Measurements from ENCODE around the gene LIN52. TPM values are rescaled to one million over a fixed set of nuclear protein-coding genes. Genes with fewer than 3 reads are reported as not detected.

Gene LIN52
- total and polyA plus RNA-seq, 9 of the 15 experiments (the other 6 are each of a cell fraction or from before 2014, with no cell fraction given) = 4.6 to 11.8 (median 9.2) TPM

DNA sequence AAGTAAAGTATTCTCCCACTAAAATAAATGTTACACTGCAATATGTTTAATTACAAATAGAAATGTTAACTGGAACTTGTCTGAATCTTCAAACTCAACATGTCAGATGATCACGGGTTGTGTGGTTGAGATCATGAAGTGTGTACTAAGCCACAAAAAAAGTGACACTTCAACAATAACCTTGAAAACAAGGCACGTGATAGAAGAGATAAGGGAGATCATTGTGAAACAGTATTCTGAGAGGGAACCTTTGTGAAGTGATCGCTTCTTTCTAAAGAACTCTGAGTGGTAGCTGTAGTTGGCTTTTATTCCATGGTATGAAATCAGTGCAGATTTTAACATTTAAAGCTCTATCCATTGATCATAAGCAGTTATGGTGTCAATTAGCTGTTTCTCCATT is 60.0 kb downstream of the LIN52 start:
- no TSS peak for BruUV-seq (replicated peaks)
- TF ChIP-seq, protein P1, sequence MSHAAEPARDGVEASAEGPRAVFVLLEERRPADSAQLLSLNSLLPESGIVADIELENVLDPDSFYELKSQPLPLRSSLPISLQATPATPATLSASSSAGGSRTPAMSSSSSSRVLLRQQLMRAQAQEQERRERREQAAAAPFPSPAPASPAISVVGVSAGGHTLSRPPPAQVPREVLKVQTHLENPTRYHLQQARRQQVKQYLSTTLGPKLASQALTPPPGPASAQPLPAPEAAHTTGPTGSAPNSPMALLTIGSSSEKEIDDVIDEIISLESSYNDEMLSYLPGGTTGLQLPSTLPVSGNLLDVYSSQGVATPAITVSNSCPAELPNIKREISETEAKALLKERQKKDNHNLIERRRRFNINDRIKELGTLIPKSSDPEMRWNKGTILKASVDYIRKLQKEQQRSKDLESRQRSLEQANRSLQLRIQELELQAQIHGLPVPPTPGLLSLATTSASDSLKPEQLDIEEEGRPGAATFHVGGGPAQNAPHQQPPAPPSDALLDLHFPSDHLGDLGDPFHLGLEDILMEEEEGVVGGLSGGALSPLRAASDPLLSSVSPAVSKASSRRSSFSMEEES (CRISPR knock-in tag; IDR thresholded peaks at IDR 0.05) = peak; percentile 56
- TF ChIP-seq ZNF77 (CRISPR knock-in tag; IDR thresholded peaks at IDR 0.05) (no peak), RAD51 (IDR thresholded peaks at IDR 0.05; ENCODE audit: borderline replicate concordance, low read depth) (peak; percentile 33; the same call in 1 of the 2 replicates), XRCC4 (IDR thresholded peaks at IDR 0.05; ENCODE audit: extremely low read depth, insufficient read depth, insufficient read length) (no peak), SP2 (IDR thresholded peaks at IDR 0.05; ENCODE audit: extremely low read depth, low read depth, low read length, poor library complexity, severe bottlenecking) (no peak), BHLHE40 (IDR thresholded peaks at IDR 0.05; ENCODE audit: low read length) (peak; percentile 81), CBX3 (IDR thresholded peaks at IDR 0.05; ENCODE audit: borderline replicate concordance in 1 of 2, low read length in 2 of 2) (no peak), SOX6 (IDR thresholded peaks at IDR 0.05) (peak; percentile 90), TAL1 (IDR thresholded peaks at IDR 0.05) (no peak), JUN (IDR thresholded peaks at IDR 0.05; ENCODE audit: borderline replicate concordance, low read depth, low read length) (no peak), JUN (CRISPR knock-in tag; IDR thresholded peaks at IDR 0.05; ENCODE audit: borderline replicate concordance) (no peak), TAF7 (tag; IDR thresholded peaks at IDR 0.05) (no peak), KLF1 (tag; IDR thresholded peaks at IDR 0.05) (no peak), SREBF1 (IDR thresholded peaks at IDR 0.05; ENCODE audit: borderline replicate concordance, low read depth, low read length) (no peak)
- TF ChIP-seq, protein P2, sequence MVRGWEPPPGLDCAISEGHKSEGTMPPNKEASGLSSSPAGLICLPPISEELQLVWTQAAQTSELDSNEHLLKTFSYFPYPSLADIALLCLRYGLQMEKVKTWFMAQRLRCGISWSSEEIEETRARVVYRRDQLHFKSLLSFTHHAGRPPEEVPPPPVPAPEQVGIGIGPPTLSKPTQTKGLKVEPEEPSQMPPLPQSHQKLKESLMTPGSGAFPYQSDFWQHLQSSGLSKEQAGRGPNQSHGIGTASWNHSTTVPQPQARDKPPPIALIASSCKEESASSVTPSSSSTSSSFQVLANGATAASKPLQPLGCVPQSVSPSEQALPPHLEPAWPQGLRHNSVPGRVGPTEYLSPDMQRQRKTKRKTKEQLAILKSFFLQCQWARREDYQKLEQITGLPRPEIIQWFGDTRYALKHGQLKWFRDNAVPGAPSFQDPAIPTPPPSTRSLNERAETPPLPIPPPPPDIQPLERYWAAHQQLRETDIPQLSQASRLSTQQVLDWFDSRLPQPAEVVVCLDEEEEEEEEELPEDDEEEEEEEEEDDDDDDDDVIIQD (CRISPR knock-in tag; IDR thresholded peaks at IDR 0.05) = no peak
- TF ChIP-seq, protein P3, sequence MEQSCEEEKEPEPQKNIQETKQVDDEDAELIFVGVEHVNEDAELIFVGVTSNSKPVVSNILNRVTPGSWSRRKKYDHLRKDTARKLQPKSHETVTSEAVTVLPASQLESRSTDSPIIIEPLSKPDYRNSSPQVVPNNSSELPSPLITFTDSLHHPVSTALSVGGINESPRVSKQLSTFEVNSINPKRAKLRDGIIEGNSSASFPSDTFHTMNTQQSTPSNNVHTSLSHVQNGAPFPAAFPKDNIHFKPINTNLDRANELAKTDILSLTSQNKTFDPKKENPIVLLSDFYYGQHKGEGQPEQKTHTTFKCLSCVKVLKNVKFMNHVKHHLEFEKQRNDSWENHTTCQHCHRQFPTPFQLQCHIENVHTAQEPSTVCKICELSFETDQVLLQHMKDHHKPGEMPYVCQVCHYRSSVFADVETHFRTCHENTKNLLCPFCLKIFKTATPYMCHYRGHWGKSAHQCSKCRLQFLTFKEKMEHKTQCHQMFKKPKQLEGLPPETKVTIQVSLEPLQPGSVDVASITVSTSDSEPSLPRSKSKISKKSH (CRISPR knock-in tag; IDR thresholded peaks at IDR 0.05) = no peak
- TF ChIP-seq, protein P4, sequence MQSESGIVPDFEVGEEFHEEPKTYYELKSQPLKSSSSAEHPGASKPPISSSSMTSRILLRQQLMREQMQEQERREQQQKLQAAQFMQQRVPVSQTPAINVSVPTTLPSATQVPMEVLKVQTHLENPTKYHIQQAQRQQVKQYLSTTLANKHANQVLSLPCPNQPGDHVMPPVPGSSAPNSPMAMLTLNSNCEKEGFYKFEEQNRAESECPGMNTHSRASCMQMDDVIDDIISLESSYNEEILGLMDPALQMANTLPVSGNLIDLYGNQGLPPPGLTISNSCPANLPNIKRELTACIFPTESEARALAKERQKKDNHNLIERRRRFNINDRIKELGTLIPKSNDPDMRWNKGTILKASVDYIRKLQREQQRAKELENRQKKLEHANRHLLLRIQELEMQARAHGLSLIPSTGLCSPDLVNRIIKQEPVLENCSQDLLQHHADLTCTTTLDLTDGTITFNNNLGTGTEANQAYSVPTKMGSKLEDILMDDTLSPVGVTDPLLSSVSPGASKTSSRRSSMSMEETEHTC (IDR thresholded peaks at IDR 0.05) = peak; percentile 67; the same call in 1 of the 2 replicates

More for the DNA sequence above, 60.0 kb downstream of the LIN52 start:
- Histone ChIP-seq H3K4me3 (no peak overlapping the region), H3K4me2 (ENCODE audit: insufficient read depth, low read length) (no peak overlapping the region), H3K9me1 (ENCODE audit: control insufficient read depth, insufficient read depth, low read length) (no peaks in the 10 kb centered on the region), H4K20me1 (replicated peaks; ENCODE audit: control insufficient read depth, insufficient read depth, low read length) (no peaks in the 10 kb centered on the region), H3K4me1 (replicated peaks in 1 of 2; ENCODE audit: control insufficient read depth in 2 of 2, insufficient read depth in 2 of 2, low read length in 2 of 2) (no peaks in the 10 kb centered on the region; a peak in 2 of 5 replicates), H3K9ac (ENCODE audit: insufficient read depth in 1 of 2, low read depth in 2 of 2, low read length in 2 of 2) (no peak overlapping the region), H3K79me2 (ENCODE audit: control insufficient read depth, insufficient read depth, low read length) (no peaks in the 10 kb centered on the region), H3K36me3 (ENCODE audit: control insufficient read depth, insufficient read depth, low read length) (no peaks in the 10 kb centered on the region; the same call in 2 of the 3 replicates), H3K27ac (ENCODE audit: extremely low read depth, low read depth, low read length) (no peak overlapping the region), H3K9me3 (replicated peaks; ENCODE audit: control insufficient read depth, insufficient read depth, low read depth, low read length) (no peaks in the 10 kb centered on the region), H3K27me3 (ENCODE audit: control insufficient read depth in 2 of 2, insufficient read depth in 2 of 2, low read length in 2 of 2) (no peaks in the 10 kb centered on the region), H2AFZ (ENCODE audit: low read depth, low read length) (no peak overlapping the region)
- FAIRE-seq (no peak), ATAC-seq (no peak), DNase-seq (ENCODE audit: extremely low read depth in 1 of 4, low spot score in 3 of 4) (no peak)
- intact Hi-C loops (cut with micrococcal nuclease) = no loop called here
- ChIA-PET POLR2A (no interaction called here), CTCF (ENCODE audit: low intra/inter-chr PET ratio) (no interaction called here)
- in situ Hi-C loops (cut with MboI) = no loop called here
- 8% methylated on average over 3 of the region's 3 CpGs for WGBS (ENCODE audit: insufficient coverage, low coverage, missing lambda C conversion rate)
